Esophagus squamous epithelium (tissue), 4 donors: ENCODE measurements around the gene GPR137B.

Experiments
- CTCF ChIP-seq, 6 experiments: fragments of 450-650 bp in 4 of 6; fragments of 200-600 bp in 2 of 6; sonication (generic) in 2 of 6; IDR thresholded peaks; one replicate each; pipeline ENCODE4 v1.5.1; 2016 to 2019; ENCODE audit warnings: antibody characterized with exemption in 6 of 6, mild to moderate bottlenecking in 4 of 6, moderate library complexity in 4 of 6
- POLR2A ChIP-seq, 4 donors: fragments of 450-650 bp; IDR thresholded peaks; one replicate each; pipeline ENCODE4 v1.6.1; 2017; ENCODE audit warnings: antibody characterized with exemption in 4 of 4, mild to moderate bottlenecking in 4 of 4, moderate library complexity in 3 of 4

- no peak for TF ChIP-seq CTCF (IDR thresholded peaks at IDR 0.05)
- TF ChIP-seq POLR2A (IDR thresholded peaks at IDR 0.05) = no peak
Measured at GRCh38 chr1:236235116-236235515, 92.8 kb downstream of the GPR137B start.
